IMR-90 (cell line): Measurements from ENCODE around the gene PAGE2B. TPM values are rescaled to one million over a fixed set of nuclear protein-coding genes. Genes with fewer than 3 reads are reported as not detected.

Experiments used
- ATAC-seq: fragments of 200-7000 bp; cut with Tn5 transposase; 2 replicates; pipeline ENCODE4 v1.9.1; 2020; ENCODE audit warnings: low read depth, mild to moderate bottlenecking, moderate library complexity
- BruUV-seq: library from RNA; stranded (reverse); fragments of 400-500 nt; replicated peaks from 2 replicates; lab custom pipeline; 2021; lab: Mats Ljungman, UMichigan
- CTCF ChIA-PET: fragments of 300-600 bp; formaldehyde crosslinking; extraction: SDS; loops from one replicate; lab custom pipeline; 2021; ENCODE audit warnings: antibody characterized with exemption; lab: Yijun Ruan, JAX
- POLR2A ChIA-PET: fragments of 300-600 bp; sonication (Branson Sonifier 250); formaldehyde crosslinking; loops from one replicate; lab custom pipeline; 2022; ENCODE audit warnings: antibody characterized with exemption; ENCODE audit not compliant: unreplicated experiment; lab: Charles Lee
- DNase-seq: peaks from one replicate; pipeline ENCODE4 v3.0.0; 2013
- H2AFZ ChIP-seq: replicated peaks from 2 replicates; pipeline ENCODE3; 2013; ENCODE audit warnings: low read length, mild to moderate bottlenecking; ENCODE audit not compliant: poor library complexity
- H2AK5ac ChIP-seq: 2 replicates; pipeline ENCODE4 v1.6.1; 2013; ENCODE audit warnings: low read depth, low read length, inconsistent platforms
- H2AK9ac ChIP-seq: replicated peaks from 2 replicates; pipeline ENCODE3; 2013; ENCODE audit warnings: mild to moderate bottlenecking, low read depth, low read length, moderate library complexity; ENCODE audit not compliant: poor library complexity
- H2BK120ac ChIP-seq: 2 replicates; pipeline ENCODE4 v1.6.1; 2013; ENCODE audit warnings: low read depth, low read length, inconsistent platforms
- H2BK15ac ChIP-seq: 3 replicates; pipeline ENCODE4 v1.6.1; 2013; ENCODE audit warnings: low read depth, low read length, inconsistent platforms
- H2BK20ac ChIP-seq: 2 replicates; pipeline ENCODE4 v1.6.1; 2013; ENCODE audit warnings: low read depth, mild to moderate bottlenecking, inconsistent platforms, low read length, moderate library complexity
- H2BK5ac ChIP-seq: 2 replicates; pipeline ENCODE4 v1.6.1; 2013; ENCODE audit warnings: mild to moderate bottlenecking, low read depth, low read length, inconsistent platforms; ENCODE audit not compliant: poor library complexity, severe bottlenecking
- H3K14ac ChIP-seq: replicated peaks from 2 replicates; pipeline ENCODE4 v1.6.1; 2013; ENCODE audit warnings: low read depth, low read length, inconsistent platforms
- H3K18ac ChIP-seq: 2 replicates; pipeline ENCODE4 v1.6.1; 2013; ENCODE audit warnings: low read depth, low read length, control low read depth
- H3K23ac ChIP-seq: 2 replicates; pipeline ENCODE4 v1.6.1; 2013; ENCODE audit warnings: low read depth, low read length, inconsistent platforms
- H3K27ac ChIP-seq: 2 replicates; pipeline ENCODE4 v1.5.1; 2013; ENCODE audit warnings: mild to moderate bottlenecking, control low read depth, low read length; ENCODE audit not compliant: insufficient read depth
- H3K27me3 ChIP-seq: 2 replicates; pipeline ENCODE4 v1.6.1; 2013; ENCODE audit warnings: low read length; ENCODE audit not compliant: control insufficient read depth, insufficient read depth
- H3K36me3 ChIP-seq: 2 replicates; pipeline ENCODE4 v1.6.1; 2013; ENCODE audit warnings: low read length, mixed read lengths; ENCODE audit not compliant: control insufficient read depth, insufficient read depth
- H3K4ac ChIP-seq: 2 replicates; pipeline ENCODE4 v1.6.1; 2013; ENCODE audit warnings: low read depth, low read length, inconsistent platforms
- H3K4me1 ChIP-seq: 2 replicates; pipeline ENCODE4 v1.6.1; 2013; ENCODE audit warnings: low read length, mixed read lengths; ENCODE audit not compliant: control insufficient read depth, insufficient read depth
- H3K4me2 ChIP-seq: 2 replicates; pipeline ENCODE4 v1.6.1; 2013; ENCODE audit warnings: low read depth, mild to moderate bottlenecking, control low read depth, low read length, moderate library complexity
- H3K4me3 ChIP-seq: 2 replicates; pipeline ENCODE4 v1.5.1; 2013; ENCODE audit warnings: low read depth, mild to moderate bottlenecking, control low read depth, low read length, moderate library complexity; ENCODE audit not compliant: insufficient read depth
- H3K56ac ChIP-seq: 2 replicates; pipeline ENCODE4 v1.6.1; 2013; ENCODE audit warnings: low read length, inconsistent platforms; ENCODE audit not compliant: insufficient read depth; ENCODE audit errors: extremely low read depth
- H3K79me1 ChIP-seq, 2 experiments: 2 replicates each; pipeline ENCODE4 v1.6.1; 2013; ENCODE audit warnings: low read length in 2 of 2, inconsistent platforms in 1 of 2, low read depth in 1 of 2
- H3K9ac ChIP-seq: 2 replicates; pipeline ENCODE4 v1.6.1; 2013; ENCODE audit warnings: low read depth, low read length, control low read depth
- H3K9me1 ChIP-seq: 2 replicates; pipeline ENCODE4 v1.6.1; 2013; ENCODE audit warnings: low read length, inconsistent platforms; ENCODE audit not compliant: insufficient read depth
- H3K9me3 ChIP-seq: 2 replicates; pipeline ENCODE4 v1.6.1; 2013; ENCODE audit warnings: low read length; ENCODE audit not compliant: control insufficient read depth, insufficient read depth
- H4K20me1 ChIP-seq: 2 replicates; pipeline ENCODE4 v1.6.1; 2013; ENCODE audit warnings: low read length, inconsistent platforms; ENCODE audit not compliant: insufficient read depth
- H4K5ac ChIP-seq: 2 replicates; pipeline ENCODE4 v1.6.1; 2013; ENCODE audit warnings: mild to moderate bottlenecking, low read depth, low read length, control low read depth
- H4K8ac ChIP-seq, 2 experiments: 2 replicates each; pipeline ENCODE4 v1.6.1; 2013; ENCODE audit warnings: low read depth in 2 of 2, low read length in 2 of 2, control low read depth in 1 of 2, inconsistent platforms in 1 of 2
- H4K91ac ChIP-seq: 2 replicates; pipeline ENCODE4 v1.6.1; 2013; ENCODE audit warnings: low read depth, low read length, inconsistent platforms; ENCODE audit not compliant: insufficient read depth
- BHLHE40 ChIP-seq: fragments of 150-350 bp; IDR thresholded peaks from 2 replicates; pipeline ENCODE4 v1.6.1; 2016; ENCODE audit warnings: mild to moderate bottlenecking, low read depth, low read length
- CHD1 ChIP-seq: IDR thresholded peaks from 2 replicates; pipeline ENCODE4 v1.6.1; 2012; ENCODE audit warnings: low read depth, low read length, improper control_type of control experiment
- FOS ChIP-seq: fragments of 150-350 bp; IDR thresholded peaks from 2 replicates; pipeline ENCODE4 v1.6.1; 2016; ENCODE audit warnings: low read depth, low read length
- MXI1 ChIP-seq: IDR thresholded peaks from 2 replicates; pipeline ENCODE4 v1.6.1; 2012; ENCODE audit warnings: low read depth, mild to moderate bottlenecking, low read length, moderate library complexity, borderline replicate concordance
- POLR2A ChIP-seq: IDR thresholded peaks from 2 replicates; pipeline ENCODE4 v1.6.1; 2012; ENCODE audit warnings: mild to moderate bottlenecking, low read depth, low read length
- RAD21 ChIP-seq: IDR thresholded peaks from 2 replicates; pipeline ENCODE4 v1.6.1; 2012; ENCODE audit warnings: low read length, improper control_type of control experiment
- RCOR1 ChIP-seq: IDR thresholded peaks from 2 replicates; pipeline ENCODE4 v1.6.1; 2012; ENCODE audit warnings: mild to moderate bottlenecking, low read length, improper control_type of control experiment; ENCODE audit not compliant: insufficient replicate concordance
- RFX5 ChIP-seq: IDR thresholded peaks from 2 replicates; pipeline ENCODE4 v1.8.0; 2012; ENCODE audit warnings: low read depth, mild to moderate bottlenecking, low read length, moderate library complexity
- WGBS, 2 experiments: methylation state at CpG; one replicate each; pipeline versions ENCODE4 v1.1.5 to v1.1.7; 2013; ENCODE audit warnings: missing lambda C conversion rate in 2 of 2; ENCODE audit not compliant: insufficient read length in 1 of 2; ENCODE audit errors: extremely low coverage in 2 of 2; 5-methylcytosine and 5-hydroxymethylcytosine counted together
- dilution Hi-C: fragments of 300-500 bp; cut with HindIII; formaldehyde crosslinking; loops from one replicate; pipeline ENCODE4 v1.14.3; 2018; ENCODE audit warnings: low sequenced_read_pairs; ENCODE audit not compliant: unreplicated experiment
- in situ Hi-C: fragments of 300-500 bp; cut with MboI; formaldehyde crosslinking; loops from 3 replicates; pipeline ENCODE4 v1.14.3; 2019; ENCODE audit warnings: low sequenced_read_pairs, inconsistent platforms, mixed read lengths
- intact Hi-C: fragments of 100-400 bp; cut with micrococcal nuclease; formaldehyde crosslinking; loops from 2 replicates; pipeline ENCODE4 v1.10.0; 2022
- polyA plus RNA-seq, 3 experiments: library from polyadenylated mRNA; depleted of rRNA; stranded (reverse); fragments of >200 nt; gene quantifications; 2 replicates each; pipeline ENCODE4 v1.2.3, GENCODE V29; 2012; ENCODE audit warnings: low replicate concordance in 1 of 3
- total RNA-seq: library from RNA; depleted of rRNA; stranded (reverse); fragments of >200 nt; gene quantifications from 2 replicates; pipeline ENCODE4 v1.2.3, GENCODE V29; 2012
- TF ChIP-seq, protein P1 (sequence below): conservative IDR thresholded peaks from 2 replicates; pipeline ENCODE4 v1.5.1; 2012; ENCODE audit warnings: mild to moderate bottlenecking, low read depth, low read length, improper control_type of control experiment

PAGE2B gene
- total and polyA plus RNA-seq, 2 of the 4 experiments (the other 2 are of a cell fraction), result not detected

DNA sequence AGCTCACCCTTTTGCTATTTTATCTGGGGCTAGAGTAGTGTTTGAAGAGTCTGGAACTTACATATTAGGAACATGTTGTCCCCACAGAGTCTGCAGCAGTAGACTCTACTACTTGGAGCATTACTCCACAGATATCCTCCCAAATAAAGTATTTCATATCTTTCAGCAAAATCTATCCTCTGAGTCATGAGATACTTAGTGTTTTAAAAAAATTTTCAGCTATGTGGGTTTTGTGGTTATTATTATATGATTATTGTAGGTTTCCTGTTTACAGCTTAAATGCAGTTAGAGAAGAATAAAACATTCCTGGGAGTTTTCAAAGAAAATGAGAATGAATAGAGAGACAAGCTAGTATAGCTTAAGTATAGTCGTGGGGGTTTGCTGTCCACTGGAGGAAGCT, 44.9 kb downstream of the PAGE2B start:
- no peak overlapping the region for H3K14ac ChIP-seq
- H3K4me2 ChIP-seq, result no peak overlapping the region
- no peak overlapping the region for H2BK120ac ChIP-seq
- H2BK20ac ChIP-seq, result no peak overlapping the region
- H2AFZ ChIP-seq, result no peak overlapping the region
- intact Hi-C loops, result no loop called here
- H3K9me3 ChIP-seq, result no peaks in the 10 kb centered on the region
- peak; percentile 49 for ATAC-seq
- no peak overlapping the region for H2BK5ac ChIP-seq
- no peak overlapping the region for H3K18ac ChIP-seq
- no peak overlapping the region for H4K91ac ChIP-seq
- peaks cover 8% of the 10 kb centered on the region for H3K27me3 ChIP-seq
- dilution Hi-C loops, result no loop called here
- no peaks in the 10 kb centered on the region for H3K79me1 ChIP-seq
- CTCF ChIA-PET, result no interaction called here
- no peak overlapping the region for H3K4me3 ChIP-seq
- H3K4ac ChIP-seq, result no peak overlapping the region
- no CpG with 5 or more reads among the region's 1 CpG for WGBS, 2 experiments
- no peak overlapping the region for H3K27ac ChIP-seq
- no TSS peak for BruUV-seq
- no peak overlapping the region for H2BK15ac ChIP-seq
- POLR2A ChIA-PET, result no interaction called here
- no peak overlapping the region for H4K8ac ChIP-seq
- H2AK5ac ChIP-seq, result no peak overlapping the region
- no peak overlapping the region for H4K5ac ChIP-seq
- no peak overlapping the region for H3K56ac ChIP-seq
- TF ChIP-seq CHD1 (no peak), BHLHE40 (no peak), MXI1 (no peak), RAD21 (no peak), POLR2A (no peak), FOS (no peak), RFX5 (no peak), RCOR1 (no peak)
- TF ChIP-seq, protein P1, sequence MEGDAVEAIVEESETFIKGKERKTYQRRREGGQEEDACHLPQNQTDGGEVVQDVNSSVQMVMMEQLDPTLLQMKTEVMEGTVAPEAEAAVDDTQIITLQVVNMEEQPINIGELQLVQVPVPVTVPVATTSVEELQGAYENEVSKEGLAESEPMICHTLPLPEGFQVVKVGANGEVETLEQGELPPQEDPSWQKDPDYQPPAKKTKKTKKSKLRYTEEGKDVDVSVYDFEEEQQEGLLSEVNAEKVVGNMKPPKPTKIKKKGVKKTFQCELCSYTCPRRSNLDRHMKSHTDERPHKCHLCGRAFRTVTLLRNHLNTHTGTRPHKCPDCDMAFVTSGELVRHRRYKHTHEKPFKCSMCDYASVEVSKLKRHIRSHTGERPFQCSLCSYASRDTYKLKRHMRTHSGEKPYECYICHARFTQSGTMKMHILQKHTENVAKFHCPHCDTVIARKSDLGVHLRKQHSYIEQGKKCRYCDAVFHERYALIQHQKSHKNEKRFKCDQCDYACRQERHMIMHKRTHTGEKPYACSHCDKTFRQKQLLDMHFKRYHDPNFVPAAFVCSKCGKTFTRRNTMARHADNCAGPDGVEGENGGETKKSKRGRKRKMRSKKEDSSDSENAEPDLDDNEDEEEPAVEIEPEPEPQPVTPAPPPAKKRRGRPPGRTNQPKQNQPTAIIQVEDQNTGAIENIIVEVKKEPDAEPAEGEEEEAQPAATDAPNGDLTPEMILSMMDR, result no peak
- no peaks in the 10 kb centered on the region for H3K4me1 ChIP-seq
- H2AK9ac ChIP-seq, result no peak overlapping the region
- H4K20me1 ChIP-seq, result no peaks in the 10 kb centered on the region
- H3K9ac ChIP-seq, result no peak overlapping the region
- no peak overlapping the region for H3K23ac ChIP-seq
- peak; percentile 3 for DNase-seq
- in situ Hi-C loops, result no loop called here
- H3K9me1 ChIP-seq, result no peaks in the 10 kb centered on the region
- no peaks in the 10 kb centered on the region for H3K36me3 ChIP-seq
